HUES6 (cell line): Measurements from ENCODE around the gene TNFRSF13B.

Experiments
- H3K27ac ChIP-seq: 2 replicates; pipeline ENCODE4 v1.7.0; 2013; ENCODE audit warnings: low read depth, mild to moderate bottlenecking, low read length, inconsistent platforms
- H3K27me3 ChIP-seq: 2 replicates; pipeline ENCODE4 v1.6.1; 2013; ENCODE audit warnings: low read length; ENCODE audit not compliant: control insufficient read depth, insufficient read depth
- H3K36me3 ChIP-seq: 2 replicates; pipeline ENCODE4 v1.6.1; 2013; ENCODE audit warnings: low read length; ENCODE audit not compliant: control insufficient read depth, insufficient read depth
- H3K4me1 ChIP-seq: 2 replicates; pipeline ENCODE4 v1.6.1; 2013; ENCODE audit warnings: low read length; ENCODE audit not compliant: control insufficient read depth, insufficient read depth
- H3K4me3 ChIP-seq: 2 replicates; pipeline ENCODE4 v1.5.1; 2013; ENCODE audit warnings: low read depth, low read length
- H3K9ac ChIP-seq: one replicate; pipeline ENCODE4 v1.6.1; 2013; ENCODE audit warnings: mild to moderate bottlenecking, low read length
- H3K9me3 ChIP-seq: 2 replicates; pipeline ENCODE4 v1.6.1; 2013; ENCODE audit warnings: low read depth, low read length; ENCODE audit not compliant: control insufficient read depth, insufficient read depth

Gene TNFRSF13B

DNA sequence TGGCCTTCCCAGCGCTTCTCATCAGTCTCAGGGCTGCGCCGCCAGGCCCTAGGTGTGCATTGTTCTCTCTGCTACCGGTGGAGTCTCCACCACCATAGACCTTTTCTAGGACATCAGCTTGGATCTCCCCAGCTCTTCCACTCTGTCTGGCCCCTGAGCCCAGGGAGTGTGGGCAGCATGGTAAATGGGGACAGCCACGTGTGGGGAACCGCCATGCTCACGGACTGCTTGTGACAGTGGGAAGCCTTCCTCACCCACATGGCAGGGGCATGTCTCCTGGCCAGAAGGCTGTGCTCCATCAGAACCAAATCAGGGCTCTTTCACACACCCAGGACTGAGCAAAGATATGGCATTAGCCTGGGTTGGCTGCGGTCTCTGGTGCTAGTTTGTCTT lies 51.3 kb downstream of the TNFRSF13B start:
- Histone ChIP-seq H3K27ac (no peak overlapping the region), H3K36me3 (no peaks in the 10 kb centered on the region), H3K9me3 (no peaks in the 10 kb centered on the region), H3K9ac (no peak overlapping the region), H3K4me1 (peaks cover 12% of the 10 kb centered on the region; the same call in 1 of the 2 replicates), H3K4me3 (no peak overlapping the region), H3K27me3 (no peaks in the 10 kb centered on the region)

DNA sequence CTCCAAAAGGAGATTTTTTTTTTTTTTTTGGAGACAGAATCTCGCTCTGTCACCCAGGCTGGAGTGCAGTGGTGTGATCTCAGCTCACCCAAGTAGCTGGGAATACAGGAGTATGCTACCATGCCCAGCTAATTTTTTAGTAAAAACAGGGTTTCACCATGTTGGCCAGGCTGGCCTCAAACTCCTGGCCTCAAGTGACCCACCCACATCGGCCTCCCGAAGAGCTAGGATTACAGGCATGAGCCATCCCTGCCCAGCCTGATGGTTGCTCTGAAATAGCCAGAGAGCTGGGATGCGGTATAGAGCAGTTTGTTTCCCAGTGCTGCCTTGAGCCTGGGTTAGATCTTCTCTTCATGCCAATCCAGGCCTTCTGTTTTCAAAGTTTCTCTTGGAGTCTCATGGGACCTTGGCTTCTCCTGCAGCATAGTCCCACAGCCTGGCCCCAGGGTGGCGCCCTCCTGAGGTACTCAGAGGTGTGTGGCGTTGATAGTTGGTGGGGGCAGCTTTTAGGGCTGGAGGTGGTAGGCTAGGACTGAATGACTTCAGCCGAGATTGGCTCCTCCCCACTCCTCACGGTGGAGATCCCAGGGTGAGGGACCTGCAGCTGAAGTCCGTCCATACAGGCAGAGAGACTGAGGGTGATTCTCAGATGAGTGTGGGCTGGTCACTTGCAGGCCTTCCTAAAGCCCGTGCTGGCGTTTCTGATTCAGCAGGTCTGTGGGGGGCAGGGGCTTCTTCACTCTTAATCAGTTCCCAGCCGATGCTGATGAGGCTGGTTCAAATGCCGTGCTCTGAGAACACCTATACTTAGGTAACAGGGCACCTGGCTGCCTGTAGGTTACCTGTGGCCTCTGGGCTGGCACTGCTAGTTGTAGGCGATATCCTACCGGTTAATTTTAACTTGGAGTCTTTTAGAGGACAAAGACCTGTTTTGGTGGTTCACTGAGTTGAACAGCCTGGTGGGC lies 52.0 kb downstream of the TNFRSF13B start:
- Histone ChIP-seq H3K9ac (no peak overlapping the region), H3K36me3 (no peaks in the 10 kb centered on the region), H3K4me3 (no peak overlapping the region), H3K27me3 (no peaks in the 10 kb centered on the region), H3K9me3 (no peaks in the 10 kb centered on the region), H3K27ac (no peak overlapping the region), H3K4me1 (peaks cover 12% of the 10 kb centered on the region; the same call in 1 of the 2 replicates)

DNA sequence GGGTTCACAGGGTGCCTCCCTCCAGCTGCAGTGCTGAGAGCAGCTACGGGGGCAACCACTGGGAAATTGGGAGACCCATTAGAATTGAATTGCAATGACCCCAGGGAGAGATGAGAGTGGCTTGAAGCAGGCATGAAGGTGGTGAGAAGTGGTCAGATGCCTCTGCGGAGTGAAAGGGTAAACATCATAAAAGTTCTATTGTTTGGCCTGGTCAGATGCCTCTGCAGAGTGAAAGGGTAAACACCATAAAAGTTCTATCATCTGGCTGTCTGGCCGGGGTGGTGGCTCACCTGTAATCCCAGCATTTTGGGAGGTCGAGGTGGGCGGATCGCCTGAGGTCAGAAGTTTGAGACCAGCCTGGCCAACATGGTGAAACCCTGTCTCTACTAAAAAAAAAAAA lies 53.5 kb downstream of the TNFRSF13B start:
- Histone ChIP-seq H3K36me3 (no peaks in the 10 kb centered on the region), H3K27ac (no peak overlapping the region), H3K4me3 (no peak overlapping the region), H3K27me3 (no peaks in the 10 kb centered on the region), H3K4me1 (peaks cover 12% of the 10 kb centered on the region; the same call in 1 of the 2 replicates), H3K9me3 (no peaks in the 10 kb centered on the region), H3K9ac (no peak overlapping the region)

DNA sequence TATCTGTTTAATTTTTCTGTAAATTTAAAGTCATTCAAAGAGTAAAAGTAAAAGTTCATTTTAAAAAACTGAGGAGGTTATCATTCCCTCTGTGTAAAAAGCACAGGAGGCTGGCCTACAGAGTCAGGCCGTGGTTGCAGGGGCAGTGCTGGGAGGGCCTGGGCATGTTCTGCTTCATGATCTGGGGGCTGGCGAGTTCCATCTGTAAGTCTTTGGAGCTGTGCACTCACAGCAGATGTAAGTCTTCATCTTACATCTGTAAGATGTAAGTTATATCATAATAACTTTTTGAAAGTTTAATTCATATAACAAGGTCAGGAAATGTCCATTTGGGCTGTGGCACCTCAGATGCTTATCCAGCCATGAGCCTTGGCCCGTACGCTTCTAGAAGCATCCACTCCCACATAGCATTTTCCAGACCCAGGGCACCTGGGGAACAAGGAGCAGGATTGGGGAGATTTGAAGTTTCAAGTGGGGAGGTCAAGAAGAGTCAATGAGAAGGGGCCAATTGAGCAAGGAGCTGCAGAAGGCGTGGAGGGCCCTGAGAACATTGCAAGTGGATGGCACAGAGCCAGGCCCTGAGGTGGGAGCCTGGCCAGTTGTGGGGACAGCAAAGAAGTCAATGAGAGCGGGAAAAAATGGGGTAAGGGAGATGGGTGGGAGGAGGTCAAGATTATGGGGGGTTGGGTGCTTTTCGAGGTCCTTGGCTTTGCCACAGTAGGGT lies 54.1 kb downstream of the TNFRSF13B start:
- no peak overlapping the region for H3K4me3 ChIP-seq
- no peaks in the 10 kb centered on the region for H3K36me3 ChIP-seq
- no peak overlapping the region for H3K9ac ChIP-seq
- no peaks in the 10 kb centered on the region for H3K27me3 ChIP-seq
- no peaks in the 10 kb centered on the region for H3K9me3 ChIP-seq
- H3K4me1 ChIP-seq = peaks cover 12% of the 10 kb centered on the region; the same call in 1 of the 2 replicates
- H3K27ac ChIP-seq = no peak overlapping the region

DNA sequence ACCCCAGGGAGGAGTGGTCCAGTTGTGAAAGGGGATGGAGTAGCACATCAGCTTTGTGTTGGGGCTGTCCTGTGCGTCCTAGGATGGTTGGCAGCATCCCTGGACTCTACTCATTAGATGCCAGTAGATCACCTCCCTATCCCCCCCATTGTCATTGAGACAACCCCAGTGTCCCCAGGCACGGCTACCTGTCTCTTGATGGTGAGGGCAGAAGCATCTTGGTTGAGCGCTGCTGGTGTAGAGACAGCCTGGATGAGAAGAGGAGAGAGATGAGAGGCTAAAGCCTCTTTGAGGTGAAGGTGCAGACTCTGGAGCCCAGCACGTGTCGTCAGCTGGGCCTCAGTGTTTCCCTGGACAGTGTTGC lies 55.4 kb downstream of the TNFRSF13B start:
- H3K9ac ChIP-seq = no peak overlapping the region
- H3K27me3 ChIP-seq = no peaks in the 10 kb centered on the region
- no peaks in the 10 kb centered on the region for H3K9me3 ChIP-seq
- no peaks in the 10 kb centered on the region for H3K36me3 ChIP-seq
- H3K4me3 ChIP-seq = no peak overlapping the region
- peaks cover 12% of the 10 kb centered on the region; the same call in 1 of the 2 replicates for H3K4me1 ChIP-seq
- H3K27ac ChIP-seq = no peak overlapping the region

DNA sequence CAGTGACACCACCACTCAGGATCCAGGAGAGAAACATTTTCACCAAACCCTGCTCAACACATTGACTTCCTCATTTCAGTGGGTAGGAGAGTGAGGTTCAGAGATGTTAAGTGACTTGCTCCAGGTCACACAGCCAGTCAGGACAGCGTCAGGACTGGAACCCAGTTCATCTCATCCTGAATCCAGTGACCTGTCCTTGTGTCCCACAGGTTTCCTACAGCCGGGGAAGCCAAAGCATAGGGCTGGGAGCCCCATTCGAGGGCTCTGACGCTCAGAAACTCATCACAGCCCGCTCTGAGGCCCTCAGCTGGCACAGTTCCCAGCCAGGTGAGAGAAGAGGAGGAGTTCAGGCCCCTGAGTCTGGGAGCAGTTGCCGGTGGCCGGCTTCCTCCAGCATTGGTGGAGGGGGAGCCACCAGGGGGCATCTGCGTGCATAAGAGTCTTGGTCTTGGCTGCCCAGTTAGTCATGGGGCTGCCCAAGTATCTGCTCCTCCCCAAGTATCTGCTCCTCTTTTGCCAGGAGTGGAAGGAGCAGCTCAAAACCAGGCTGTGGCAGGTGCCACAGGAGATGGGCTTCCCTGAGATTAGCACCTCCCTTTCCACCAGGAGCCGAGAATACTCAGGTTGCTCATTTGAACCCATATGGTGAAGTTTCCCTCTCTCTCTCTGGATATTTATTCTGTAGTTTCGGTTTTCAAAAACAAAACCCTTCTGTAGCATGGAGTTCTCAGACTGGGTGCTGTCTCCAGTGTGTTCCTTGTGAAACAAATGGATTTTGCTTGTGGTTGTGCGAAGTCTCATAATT lies 56.0 kb downstream of the TNFRSF13B start:
- Histone ChIP-seq H3K27me3 (no peaks in the 10 kb centered on the region), H3K4me3 (no peak overlapping the region), H3K9ac (no peak overlapping the region), H3K9me3 (no peaks in the 10 kb centered on the region), H3K4me1 (peaks cover 12% of the 10 kb centered on the region; the same call in 1 of the 2 replicates), H3K36me3 (no peaks in the 10 kb centered on the region), H3K27ac (no peak overlapping the region)

DNA sequence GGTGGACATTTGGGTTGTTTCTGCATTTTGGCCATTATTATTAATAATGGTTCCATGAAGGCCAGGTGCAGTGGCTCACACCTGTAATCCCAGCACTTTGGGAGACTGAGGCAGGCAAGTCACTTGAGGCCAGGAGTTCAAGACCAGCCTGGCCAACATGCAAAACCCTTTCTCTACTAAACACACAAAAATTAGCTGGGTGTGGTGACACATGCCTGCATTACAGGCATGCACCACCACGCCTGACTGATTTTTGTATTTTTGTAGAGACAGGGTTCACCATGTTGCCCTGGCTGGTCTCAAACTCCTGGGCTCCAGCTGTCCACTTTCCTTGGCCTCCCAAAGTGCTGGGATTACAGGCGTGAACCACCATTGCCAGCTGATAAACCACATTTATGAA lies 58.5 kb downstream of the TNFRSF13B start:
- Histone ChIP-seq H3K27ac (no peak overlapping the region), H3K4me1 (no peaks in the 10 kb centered on the region), H3K27me3 (no peaks in the 10 kb centered on the region), H3K9ac (no peak overlapping the region), H3K4me3 (no peak overlapping the region), H3K36me3 (no peaks in the 10 kb centered on the region), H3K9me3 (no peaks in the 10 kb centered on the region)

DNA sequence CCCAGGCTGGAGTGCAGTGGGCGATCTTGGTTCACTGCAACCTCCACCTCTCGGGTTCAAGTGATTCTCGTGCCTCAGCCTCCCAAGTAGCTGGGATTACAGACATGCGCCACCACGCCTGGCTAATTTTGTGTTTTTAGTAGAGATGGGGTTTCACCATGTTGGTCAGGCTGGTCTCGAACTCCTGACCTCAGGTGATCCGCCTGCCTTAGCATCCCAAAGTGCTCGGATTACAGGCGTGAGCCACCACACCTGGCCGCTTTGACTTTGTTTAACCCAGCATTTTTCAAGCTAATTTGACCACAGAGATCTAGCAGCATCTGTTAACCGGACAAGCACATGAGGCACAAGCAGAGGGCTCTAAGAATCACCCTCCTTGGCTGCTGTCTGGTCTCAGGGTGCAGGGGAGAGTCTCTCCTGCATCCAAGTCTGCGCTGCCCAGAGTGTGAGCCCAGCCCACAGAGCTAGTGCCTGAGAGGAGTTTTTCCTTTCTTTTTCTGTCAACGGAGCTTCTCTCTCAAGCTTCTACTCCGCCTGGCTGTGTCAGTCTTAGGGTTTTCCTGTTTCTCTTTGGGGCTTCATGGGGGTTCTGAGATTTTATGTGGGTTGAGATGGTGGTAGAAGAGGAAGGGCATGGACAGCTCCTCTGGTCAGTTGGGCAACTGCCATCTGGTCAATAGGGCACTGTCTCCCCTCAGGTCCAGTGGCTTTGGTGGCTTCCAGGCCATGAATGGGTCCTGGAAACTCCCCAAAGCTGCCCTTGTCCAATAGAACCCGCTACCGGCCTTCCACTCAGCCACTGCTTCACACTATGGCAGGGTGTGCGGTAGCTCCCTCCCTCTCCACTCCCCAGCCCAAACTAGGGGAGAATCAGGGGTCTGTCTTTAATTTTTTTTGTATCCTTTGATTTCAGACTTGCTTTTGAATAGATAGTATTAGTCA lies 59.6 kb downstream of the TNFRSF13B start:
- no peaks in the 10 kb centered on the region for H3K4me1 ChIP-seq
- H3K27ac ChIP-seq = no peak overlapping the region
- H3K36me3 ChIP-seq = no peaks in the 10 kb centered on the region
- H3K4me3 ChIP-seq = no peak overlapping the region
- no peak overlapping the region for H3K9ac ChIP-seq
- H3K27me3 ChIP-seq = no peaks in the 10 kb centered on the region
- no peaks in the 10 kb centered on the region for H3K9me3 ChIP-seq

DNA sequence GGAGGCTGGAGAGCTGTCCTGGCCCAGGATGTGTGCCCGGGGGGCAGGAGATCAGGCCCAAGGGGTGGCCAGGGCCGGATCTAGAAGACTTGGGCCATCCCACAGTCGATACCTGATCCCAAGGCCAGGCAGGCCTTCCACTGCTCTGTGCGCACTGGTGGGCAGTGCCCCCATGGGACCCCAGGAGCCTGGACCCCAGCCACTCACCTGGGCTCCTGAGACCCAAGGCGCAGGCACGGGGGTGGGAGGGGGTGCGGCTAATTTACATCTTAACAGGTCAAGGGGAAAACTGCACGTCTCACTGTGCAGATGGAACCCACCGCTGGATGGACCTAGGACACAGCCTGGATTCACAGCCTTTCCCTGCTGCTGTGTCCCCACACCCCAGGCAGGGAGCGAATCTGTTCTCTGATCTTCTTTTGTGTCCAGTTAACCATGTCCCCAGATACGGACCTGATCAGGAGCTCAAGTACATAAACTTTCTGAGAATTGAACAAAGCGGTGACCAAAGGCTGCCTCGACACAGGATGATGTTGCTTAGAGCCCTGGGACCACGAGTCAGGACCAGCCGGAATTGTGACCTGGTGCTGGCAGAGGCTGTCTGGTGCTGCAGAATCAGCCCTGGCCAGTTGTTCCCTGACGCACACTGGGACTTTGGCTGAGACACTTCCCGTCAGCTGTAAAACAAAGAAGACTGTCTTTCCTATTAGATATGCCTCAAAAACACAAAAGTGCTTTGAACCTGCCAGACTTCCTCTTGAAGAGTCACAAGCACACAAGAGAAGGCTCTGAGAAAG lies 60.6 kb downstream of the TNFRSF13B start:
- Histone ChIP-seq H3K27ac (no peak overlapping the region), H3K36me3 (no peaks in the 10 kb centered on the region), H3K9ac (no peak overlapping the region), H3K4me1 (no peaks in the 10 kb centered on the region), H3K27me3 (no peaks in the 10 kb centered on the region), H3K9me3 (no peaks in the 10 kb centered on the region), H3K4me3 (no peak overlapping the region)
